Lung microvascular endothelial cell (primary cell): ENCODE results near the gene EFHC2. TPM values are rescaled to one million over a fixed set of nuclear protein-coding genes. Genes with fewer than 3 reads are reported as not detected.
A peak's percentile ranks its signal among the peaks of the same experiment; 100 is the strongest.
"Not testable (repeated sequence)": the region's sequence is repeated elsewhere in the genome, so short reads cannot be mapped to it uniquely, and the experiment has no call there.

ENCODE experiments used
- DNase-seq, 2 donors: peaks; one replicate each; pipeline versions ENCODE4 v3.0.0 to v3.0.0-alpha.2; 2010; ENCODE audit warnings: low read depth in 2 of 2
- total RNA-seq: library from RNA; depleted of rRNA; stranded (reverse); fragments of >200 nt; gene quantifications from 2 replicates; pipeline ENCODE4 v1.2.1, GENCODE V29; 2014

The EFHC2 gene
- total RNA-seq, 1 donor from 2014 or later = not detected

- DNase-seq = no peak
These were observed 44.3 kb downstream of the EFHC2 start for GRCh38 chrX:44299177-44299576.

DNA sequence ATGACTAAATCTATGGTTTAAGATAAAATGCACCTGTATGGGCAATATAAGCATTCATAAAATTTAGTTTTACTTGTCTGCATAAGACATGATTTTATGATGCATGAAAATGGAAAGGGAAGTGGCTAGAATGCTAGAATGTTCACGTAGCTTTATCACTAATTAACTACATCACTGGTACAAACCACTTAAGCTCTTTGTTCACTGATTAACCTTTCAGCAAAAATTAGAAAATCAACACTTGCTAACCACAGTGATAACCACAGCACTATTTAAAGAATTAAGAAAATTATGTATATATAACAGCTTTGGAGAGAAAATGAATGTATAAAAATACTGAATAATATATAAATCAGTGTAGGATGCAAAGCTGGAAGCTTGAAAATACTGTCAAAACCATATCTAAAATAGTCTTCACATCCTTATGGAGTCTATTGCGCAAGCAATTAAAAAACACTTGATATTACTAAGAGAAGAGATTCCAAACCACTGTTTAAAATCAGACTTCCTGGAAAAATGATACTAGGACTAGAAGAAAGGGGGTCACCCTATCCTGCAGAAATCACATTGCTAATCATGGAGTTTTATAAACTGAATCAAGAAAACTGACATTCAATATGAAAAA is 51.9 kb downstream of the EFHC2 start:
- no peak for DNase-seq

DNA sequence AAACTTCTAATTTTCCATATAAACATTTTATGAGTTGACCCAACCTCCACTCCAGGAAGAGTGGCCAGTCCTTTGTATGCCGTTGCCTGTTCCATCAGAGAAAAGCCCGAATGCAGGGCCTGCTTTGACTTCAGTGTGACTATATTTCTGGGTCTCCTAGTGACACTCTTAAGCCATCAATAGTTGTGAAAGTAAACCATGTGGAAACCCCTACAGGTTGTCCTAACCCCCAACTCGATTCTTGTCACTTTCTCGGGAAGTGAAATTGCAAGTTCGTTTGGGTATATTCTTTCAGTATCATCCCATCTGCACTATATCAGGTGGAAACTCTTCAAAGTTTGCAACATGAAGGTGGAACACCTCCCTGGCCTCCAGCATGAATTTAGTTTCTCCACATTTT is 52.8 kb downstream of the EFHC2 start:
- no peak for DNase-seq

GRCh38 chrX:44282753-44283152 is 60.7 kb downstream of the EFHC2 start:
- DNase-seq = no peak

GRCh38 chrX:44280116-44280515 is 63.4 kb downstream of the EFHC2 start:
- no peak for DNase-seq

GRCh38 chrX:44274096-44274495 is 69.4 kb downstream of the EFHC2 start:
- no peak for DNase-seq

DNA sequence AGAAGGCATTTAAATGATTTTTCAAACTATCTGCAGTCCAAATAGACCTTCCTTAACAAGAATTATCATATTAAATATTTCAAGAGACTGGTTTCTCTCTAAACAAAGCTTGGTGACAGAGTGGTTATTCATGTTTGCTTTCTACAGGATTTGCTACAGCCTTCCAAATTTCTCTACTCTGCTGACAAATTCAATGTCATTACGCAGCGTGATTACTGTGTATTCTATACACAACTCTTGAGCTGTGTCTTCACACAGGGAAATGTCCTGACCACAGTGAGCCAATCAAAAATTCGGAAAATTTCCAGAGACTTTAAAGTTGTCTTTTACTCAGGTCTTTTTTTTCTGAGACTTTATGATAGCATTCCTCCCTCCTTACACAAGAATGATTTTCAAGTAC is 75.6 kb downstream of the EFHC2 start:
- no peak for DNase-seq

DNA sequence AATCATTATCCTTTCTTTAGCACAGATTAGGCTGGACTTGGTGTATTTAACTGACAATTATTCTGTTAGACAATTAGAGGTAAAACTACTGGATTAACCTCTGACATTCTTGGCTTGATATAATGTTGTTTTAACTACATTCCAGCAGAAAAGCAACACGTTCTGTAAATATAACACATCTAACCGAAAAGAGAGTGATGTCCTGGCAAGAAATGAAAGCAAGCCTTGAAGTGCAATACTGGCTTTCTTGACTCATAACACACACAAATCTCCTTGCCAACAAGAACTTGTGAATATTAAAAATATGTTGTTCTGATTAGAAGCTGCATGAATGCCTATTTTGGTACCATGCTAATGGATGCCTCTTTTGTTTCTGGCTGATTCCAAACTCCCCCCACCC is 76.4 kb downstream of the EFHC2 start:
- no peak for DNase-seq

DNA sequence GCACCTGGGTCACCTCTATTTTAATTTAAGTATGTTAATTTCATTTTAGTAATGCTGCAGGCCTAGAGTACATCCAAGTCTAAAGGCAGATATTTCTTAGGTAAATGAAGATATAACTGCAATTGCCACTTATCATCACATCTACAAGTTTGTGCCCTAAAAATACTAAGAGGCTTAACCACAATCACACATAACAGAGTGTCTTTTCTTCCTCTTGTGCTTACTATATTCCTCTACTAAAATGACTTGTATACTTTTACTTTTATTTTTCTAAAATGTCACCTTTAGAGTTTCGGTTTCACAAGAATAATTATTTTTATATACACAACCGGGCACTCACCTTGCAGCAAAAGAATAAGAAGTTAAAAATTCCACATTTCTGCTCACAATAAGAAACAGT is 77.9 kb downstream of the EFHC2 start:
- no peak for DNase-seq

GRCh38 chrX:44264936-44265335 is 78.5 kb downstream of the EFHC2 start:
- DNase-seq = no peak

- no peak for DNase-seq
These were observed 82.2 kb downstream of the EFHC2 start for GRCh38 chrX:44261286-44261685.

GRCh38 chrX:44260609-44261008 is 82.9 kb downstream of the EFHC2 start:
- no peak for DNase-seq

GRCh38 chrX:44255742-44256141 is 87.7 kb downstream of the EFHC2 start:
- DNase-seq = not testable (repeated sequence)

DNA sequence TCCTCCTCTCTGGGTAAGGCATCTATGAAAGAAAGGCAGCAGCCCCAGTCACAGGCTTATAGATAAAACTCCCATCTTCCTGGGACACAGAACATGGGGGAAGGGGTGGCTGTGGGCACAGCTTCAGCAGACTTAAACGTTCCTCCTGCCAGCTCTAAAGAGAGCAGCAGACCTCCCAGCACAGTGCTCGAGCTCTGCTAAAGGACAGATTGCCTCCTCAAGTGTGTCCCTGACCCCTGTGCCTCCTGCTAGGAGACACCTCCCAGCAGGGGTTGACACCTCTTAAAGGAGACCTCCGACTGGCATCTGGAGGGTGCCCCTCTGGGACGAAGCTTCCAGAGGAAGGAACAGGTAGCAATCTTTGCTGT is 89.9 kb downstream of the EFHC2 start:
- DNase-seq = no peak

DNA sequence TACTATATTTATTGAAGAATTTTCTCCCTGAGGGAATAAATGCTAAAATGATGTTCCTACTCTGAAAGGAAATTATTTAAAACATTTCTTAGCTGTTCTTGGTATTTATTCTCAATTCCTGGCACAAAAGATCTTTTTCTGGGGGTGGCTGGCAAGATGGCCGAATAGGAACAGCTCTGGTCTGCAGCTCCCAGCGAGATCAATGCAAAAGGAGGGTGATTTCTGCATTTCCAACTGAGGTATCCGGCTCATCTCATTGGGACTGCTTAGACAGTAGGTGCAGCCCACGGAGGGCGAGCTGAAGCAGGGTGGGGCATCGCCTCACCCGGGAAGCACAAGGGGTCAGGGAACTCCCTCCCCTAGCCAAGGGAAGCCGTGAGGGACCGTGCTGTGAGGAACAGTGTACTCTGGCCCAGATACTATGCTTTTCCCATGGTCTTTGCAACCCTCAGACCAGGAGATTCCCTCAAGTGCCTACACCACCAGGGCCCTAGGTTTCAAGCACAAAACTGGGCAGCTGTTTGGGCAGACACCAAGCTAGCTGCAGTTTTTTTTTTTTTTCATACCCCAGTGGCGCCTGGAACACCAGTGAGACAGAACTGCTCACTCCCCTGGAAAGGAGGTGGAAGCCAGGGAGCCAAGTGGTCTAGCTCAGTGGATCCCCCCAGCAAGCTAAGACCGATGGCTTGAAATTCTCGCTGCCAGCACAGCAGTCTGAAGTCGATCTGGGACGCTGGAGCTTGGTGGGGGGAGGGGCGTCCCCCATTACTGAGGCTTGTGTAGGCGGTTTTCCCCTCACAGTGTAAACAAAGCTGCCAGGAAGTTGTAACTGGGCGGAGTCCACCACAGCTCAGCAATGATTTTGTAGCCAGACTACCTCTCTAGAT is 90.5 kb downstream of the EFHC2 start:
- DNase-seq = peak; percentile 6 to 20

GRCh38 chrX:44247468-44247867 is 96.0 kb downstream of the EFHC2 start:
- no peak for DNase-seq

DNA sequence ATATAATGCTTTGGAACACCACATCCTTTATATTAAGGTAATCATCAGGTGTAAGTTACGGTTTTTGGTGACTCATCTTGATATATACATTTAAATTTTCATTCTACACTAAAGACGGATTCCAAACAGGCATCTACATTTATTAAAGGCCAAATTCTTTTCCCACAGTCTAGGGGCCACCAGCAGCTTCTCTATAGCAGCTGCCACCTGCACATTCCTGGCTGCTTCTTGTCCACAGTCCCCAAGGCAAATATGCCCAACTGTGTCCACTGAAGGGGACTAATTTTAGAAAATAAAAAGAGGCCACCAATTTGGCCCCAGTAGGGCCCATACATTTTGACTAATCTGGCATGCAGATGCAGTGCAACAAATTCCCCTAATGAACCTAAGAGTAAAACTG is 96.6 kb downstream of the EFHC2 start:
- DNase-seq = no peak

- DNase-seq = no peak
These were observed 97.7 kb downstream of the EFHC2 start for GRCh38 chrX:44245733-44246132.

- DNase-seq = peak; percentile 35 to 45
These were observed 99.5 kb downstream of the EFHC2 start for GRCh38 chrX:44244008-44244407.

- DNase-seq = no peak
These were observed 101.9 kb downstream of the EFHC2 start for GRCh38 chrX:44241546-44241945.

- DNase-seq = no peak
These were observed 103.4 kb downstream of the EFHC2 start for GRCh38 chrX:44240036-44240435.

DNA sequence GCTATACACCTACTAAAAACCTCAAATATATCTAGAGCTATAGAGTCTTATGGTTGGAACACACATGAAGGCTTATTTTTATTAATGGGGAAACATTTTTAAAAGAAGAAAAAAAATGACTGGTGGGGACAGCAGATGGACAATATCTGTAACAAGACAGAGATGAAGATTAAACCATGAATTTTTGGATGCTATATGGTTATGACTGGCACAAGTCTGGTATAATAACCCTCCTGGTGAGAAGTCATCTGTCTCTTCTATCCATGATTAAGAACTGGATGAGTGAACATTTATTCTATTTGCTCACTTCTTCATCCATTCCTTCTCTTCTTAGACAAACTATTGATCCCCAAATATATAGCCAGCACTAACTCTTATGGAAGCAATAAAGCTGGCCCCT is 104.4 kb downstream of the EFHC2 start:
- DNase-seq = no peak

DNA sequence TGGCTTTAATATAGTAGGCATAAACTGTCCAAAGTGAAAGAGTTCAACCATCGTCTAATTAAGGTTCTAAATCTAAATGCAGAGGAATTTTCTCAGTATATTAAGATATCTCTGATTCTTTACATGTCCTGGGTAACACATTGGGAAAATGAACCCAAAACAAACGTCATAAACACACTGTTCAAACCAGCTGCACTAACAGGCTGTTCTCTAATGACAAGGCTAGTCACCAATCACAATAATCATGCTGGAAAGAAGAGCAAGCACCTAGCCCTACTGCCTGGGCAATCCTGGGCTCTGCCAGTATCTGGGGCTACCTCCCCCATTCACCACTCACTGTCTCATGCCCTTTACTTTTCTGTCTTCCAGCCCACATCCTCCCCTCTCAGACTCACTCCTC is 107.9 kb downstream of the EFHC2 start:
- DNase-seq = no peak
